ENCODE measurements around the gene DLL3.

The DLL3 gene

DNA sequence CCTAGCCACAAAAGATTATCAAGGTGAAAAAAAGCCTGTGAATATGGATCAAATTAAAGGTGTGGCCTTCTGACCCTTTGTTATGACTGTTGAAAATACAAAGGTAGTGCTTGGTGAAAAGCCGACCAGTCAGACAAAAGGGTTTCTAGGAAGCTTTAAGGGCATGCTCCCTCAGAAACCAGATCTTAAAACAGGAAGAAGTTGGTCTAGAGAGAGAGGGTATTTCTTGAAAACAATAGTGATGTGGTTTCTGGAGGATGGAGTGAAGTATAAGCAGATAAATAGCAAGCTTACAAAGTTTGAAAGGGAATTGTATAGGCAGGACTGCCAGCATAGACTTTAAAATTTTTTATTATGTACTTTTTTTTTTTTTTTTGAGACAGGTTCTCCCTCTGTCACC is 46.2 kb downstream of the DLL3 start:
- Histone ChIP-seq H3K27ac (ENCODE audit: low read length) (no peak overlapping the region), H3K79me2 (ENCODE audit: low read length) (peaks cover under 1% of the 10 kb centered on the region; the same call in 1 of the 2 replicates), H3K4me2 (ENCODE audit: low read length) (no peak overlapping the region), H3K4me1 (ENCODE audit: low read length) (peaks cover 6% of the 10 kb centered on the region), H3K4me3 (ENCODE audit: low read length) (no peak overlapping the region), H3K9ac (ENCODE audit: low read length) (no peak overlapping the region), H3K9me3 (ENCODE audit: insufficient read depth, low read length) (no peaks in the 10 kb centered on the region), H3K36me3 (replicated peaks; ENCODE audit: low read depth, low read length) (no peaks in the 10 kb centered on the region), H3K27me3 (ENCODE audit: low read depth, low read length) (peaks cover 21% of the 10 kb centered on the region), H2AFZ (ENCODE audit: low read depth, low read length) (no peak overlapping the region), H4K20me1 (ENCODE audit: insufficient read depth, low read length) (no peaks in the 10 kb centered on the region)
- TF ChIP-seq EZH2phosphoT487 (IDR thresholded peaks at IDR 0.05; ENCODE audit: low read depth), result no peak
- TF ChIP-seq, protein P1, sequence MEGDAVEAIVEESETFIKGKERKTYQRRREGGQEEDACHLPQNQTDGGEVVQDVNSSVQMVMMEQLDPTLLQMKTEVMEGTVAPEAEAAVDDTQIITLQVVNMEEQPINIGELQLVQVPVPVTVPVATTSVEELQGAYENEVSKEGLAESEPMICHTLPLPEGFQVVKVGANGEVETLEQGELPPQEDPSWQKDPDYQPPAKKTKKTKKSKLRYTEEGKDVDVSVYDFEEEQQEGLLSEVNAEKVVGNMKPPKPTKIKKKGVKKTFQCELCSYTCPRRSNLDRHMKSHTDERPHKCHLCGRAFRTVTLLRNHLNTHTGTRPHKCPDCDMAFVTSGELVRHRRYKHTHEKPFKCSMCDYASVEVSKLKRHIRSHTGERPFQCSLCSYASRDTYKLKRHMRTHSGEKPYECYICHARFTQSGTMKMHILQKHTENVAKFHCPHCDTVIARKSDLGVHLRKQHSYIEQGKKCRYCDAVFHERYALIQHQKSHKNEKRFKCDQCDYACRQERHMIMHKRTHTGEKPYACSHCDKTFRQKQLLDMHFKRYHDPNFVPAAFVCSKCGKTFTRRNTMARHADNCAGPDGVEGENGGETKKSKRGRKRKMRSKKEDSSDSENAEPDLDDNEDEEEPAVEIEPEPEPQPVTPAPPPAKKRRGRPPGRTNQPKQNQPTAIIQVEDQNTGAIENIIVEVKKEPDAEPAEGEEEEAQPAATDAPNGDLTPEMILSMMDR (IDR thresholded peaks at IDR 0.05; ENCODE audit: low read depth, low read length), result no peak

DNA sequence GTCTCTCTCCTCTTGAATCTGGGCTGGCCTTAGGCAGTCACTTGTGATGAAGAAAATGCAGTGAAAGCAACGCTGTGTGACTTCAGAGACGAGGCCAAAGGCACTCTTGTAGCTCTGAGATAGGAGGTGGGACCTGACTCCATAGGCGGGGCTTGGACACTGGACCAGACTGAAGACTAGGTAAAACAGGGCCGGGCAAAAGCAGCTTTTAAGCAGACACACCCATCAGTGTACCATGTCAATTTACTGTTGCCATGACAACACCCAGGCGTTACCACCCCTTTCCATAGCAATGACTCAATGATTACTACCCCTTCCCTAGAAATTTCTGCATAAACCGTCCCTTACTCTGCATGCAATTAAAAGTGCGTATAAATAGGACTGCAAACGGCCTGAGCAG is 47.9 kb downstream of the DLL3 start:
- Histone ChIP-seq H3K4me1 (ENCODE audit: low read length) (peaks cover under 1% of the 10 kb centered on the region; the same call in 1 of the 2 replicates), H3K9ac (ENCODE audit: low read length) (no peak overlapping the region), H3K79me2 (ENCODE audit: low read length) (no peaks in the 10 kb centered on the region), H3K27me3 (ENCODE audit: low read depth, low read length) (peaks cover 21% of the 10 kb centered on the region), H3K27ac (ENCODE audit: low read length) (no peak overlapping the region), H3K36me3 (replicated peaks; ENCODE audit: low read depth, low read length) (no peaks in the 10 kb centered on the region), H3K9me3 (ENCODE audit: insufficient read depth, low read length) (no peaks in the 10 kb centered on the region), H2AFZ (ENCODE audit: low read depth, low read length) (no peak overlapping the region), H4K20me1 (ENCODE audit: insufficient read depth, low read length) (no peaks in the 10 kb centered on the region), H3K4me3 (ENCODE audit: low read length) (no peak overlapping the region), H3K4me2 (ENCODE audit: low read length) (no peak overlapping the region)
- no peak for TF ChIP-seq EZH2phosphoT487 (IDR thresholded peaks at IDR 0.05; ENCODE audit: low read depth)
- TF ChIP-seq, protein P1 (IDR thresholded peaks at IDR 0.05; ENCODE audit: low read depth, low read length), result no peak

DNA sequence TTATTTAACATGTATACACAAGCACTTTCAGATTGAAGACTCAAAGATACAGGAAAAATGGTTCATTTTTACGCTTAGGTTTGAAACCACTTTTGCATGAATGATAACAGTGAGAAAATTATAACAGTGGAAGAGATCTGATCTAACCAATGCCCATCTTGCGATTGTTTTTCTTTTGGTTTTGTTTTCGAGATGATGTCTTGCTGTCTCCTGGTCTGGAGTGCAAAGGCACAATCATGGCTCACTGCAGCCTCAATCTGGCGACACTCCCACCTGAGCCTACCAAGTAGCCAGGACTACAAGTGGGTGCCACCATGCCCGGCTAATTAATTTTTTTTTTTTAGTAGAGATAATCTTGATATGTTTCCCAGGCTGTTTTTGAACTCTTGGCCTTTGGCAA is 51.5 kb downstream of the DLL3 start:
- Histone ChIP-seq H3K4me2 (ENCODE audit: low read length) (no peak overlapping the region), H3K27me3 (ENCODE audit: low read depth, low read length) (peaks cover 34% of the 10 kb centered on the region), H3K4me1 (ENCODE audit: low read length) (peaks cover 13% of the 10 kb centered on the region), H3K9ac (ENCODE audit: low read length) (no peak overlapping the region), H2AFZ (ENCODE audit: low read depth, low read length) (no peak overlapping the region), H3K36me3 (replicated peaks; ENCODE audit: low read depth, low read length) (no peaks in the 10 kb centered on the region), H4K20me1 (ENCODE audit: insufficient read depth, low read length) (no peaks in the 10 kb centered on the region), H3K4me3 (ENCODE audit: low read length) (no peak overlapping the region), H3K79me2 (ENCODE audit: low read length) (no peaks in the 10 kb centered on the region), H3K27ac (ENCODE audit: low read length) (no peak overlapping the region), H3K9me3 (ENCODE audit: insufficient read depth, low read length) (no peaks in the 10 kb centered on the region)
- TF ChIP-seq, protein P1 (IDR thresholded peaks at IDR 0.05; ENCODE audit: low read depth, low read length), result no peak
- TF ChIP-seq EZH2phosphoT487 (IDR thresholded peaks at IDR 0.05; ENCODE audit: low read depth), result no peak

DNA sequence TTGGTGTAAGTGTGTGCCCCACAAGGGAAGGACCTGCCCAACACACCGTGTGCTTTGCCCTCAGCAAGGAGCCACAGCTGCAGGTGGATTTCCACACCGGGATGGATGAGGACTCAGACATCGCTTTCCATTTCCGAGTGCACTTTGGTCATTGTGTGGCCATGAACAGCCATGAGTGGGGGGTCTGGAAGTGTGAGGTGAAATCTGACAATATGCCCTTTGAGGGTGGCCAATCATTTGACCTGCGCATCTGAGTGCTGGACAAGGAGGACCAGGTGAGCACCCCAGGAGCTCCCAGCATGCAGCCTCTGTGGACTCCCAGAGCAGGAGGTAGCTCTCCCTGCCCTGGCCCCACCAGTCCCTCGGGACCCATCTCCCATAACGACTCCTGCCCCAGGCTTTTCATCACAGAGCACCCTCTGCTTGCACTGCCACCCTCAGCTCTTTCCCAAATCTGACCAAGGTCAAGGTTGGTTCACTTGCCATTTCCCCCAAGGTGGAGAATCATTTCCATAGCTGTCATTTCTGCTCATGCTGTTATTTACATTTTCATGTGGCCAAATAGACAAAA is 54.4 kb downstream of the DLL3 start:
- TF ChIP-seq EZH2phosphoT487 (IDR thresholded peaks at IDR 0.05; ENCODE audit: low read depth), result no peak
- TF ChIP-seq, protein P1 (IDR thresholded peaks at IDR 0.05; ENCODE audit: low read depth, low read length), result no peak
- H3K79me2 ChIP-seq (ENCODE audit: low read length), result no peaks in the 10 kb centered on the region
- H3K9ac ChIP-seq (ENCODE audit: low read length), result no peak overlapping the region
- peaks cover 16% of the 10 kb centered on the region for H3K27me3 ChIP-seq (ENCODE audit: low read depth, low read length)
- no peaks in the 10 kb centered on the region for H3K9me3 ChIP-seq (ENCODE audit: insufficient read depth, low read length)
- H3K4me1 ChIP-seq (ENCODE audit: low read length), result peaks cover 20% of the 10 kb centered on the region
- H3K36me3 ChIP-seq (replicated peaks; ENCODE audit: low read depth, low read length), result no peaks in the 10 kb centered on the region
- H3K4me2 ChIP-seq (ENCODE audit: low read length), result no peak overlapping the region
- no peak overlapping the region for H2AFZ ChIP-seq (ENCODE audit: low read depth, low read length)
- H3K27ac ChIP-seq (ENCODE audit: low read length), result no peak overlapping the region
- H3K4me3 ChIP-seq (ENCODE audit: low read length), result no peak overlapping the region
- no peaks in the 10 kb centered on the region for H4K20me1 ChIP-seq (ENCODE audit: insufficient read depth, low read length)

Measured in OCI-LY3 (cell line).